ENCODE results near the gene CIART.
"Not testable (repeated sequence)": the region's sequence is repeated elsewhere in the genome, so short reads cannot be mapped to it uniquely, and the experiment has no call there.

The CIART gene

GRCh38 chr1:150235852-150236613 lies 46.3 kb upstream of the CIART start, which contains the start of gene ANP32E:
Gene ANP32E, minus strand, starts transcription at chr1:150236112. Its CDS starts 326 bp downstream, at chr1:150235786.
- TF ChIP-seq, protein P1, sequence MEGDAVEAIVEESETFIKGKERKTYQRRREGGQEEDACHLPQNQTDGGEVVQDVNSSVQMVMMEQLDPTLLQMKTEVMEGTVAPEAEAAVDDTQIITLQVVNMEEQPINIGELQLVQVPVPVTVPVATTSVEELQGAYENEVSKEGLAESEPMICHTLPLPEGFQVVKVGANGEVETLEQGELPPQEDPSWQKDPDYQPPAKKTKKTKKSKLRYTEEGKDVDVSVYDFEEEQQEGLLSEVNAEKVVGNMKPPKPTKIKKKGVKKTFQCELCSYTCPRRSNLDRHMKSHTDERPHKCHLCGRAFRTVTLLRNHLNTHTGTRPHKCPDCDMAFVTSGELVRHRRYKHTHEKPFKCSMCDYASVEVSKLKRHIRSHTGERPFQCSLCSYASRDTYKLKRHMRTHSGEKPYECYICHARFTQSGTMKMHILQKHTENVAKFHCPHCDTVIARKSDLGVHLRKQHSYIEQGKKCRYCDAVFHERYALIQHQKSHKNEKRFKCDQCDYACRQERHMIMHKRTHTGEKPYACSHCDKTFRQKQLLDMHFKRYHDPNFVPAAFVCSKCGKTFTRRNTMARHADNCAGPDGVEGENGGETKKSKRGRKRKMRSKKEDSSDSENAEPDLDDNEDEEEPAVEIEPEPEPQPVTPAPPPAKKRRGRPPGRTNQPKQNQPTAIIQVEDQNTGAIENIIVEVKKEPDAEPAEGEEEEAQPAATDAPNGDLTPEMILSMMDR (IDR thresholded peaks at IDR 0.05; ENCODE audit: low read depth, low read length), result no peak
- peak within 1 kb of the TSS; percentile 76 for H3K4me3 ChIP-seq (ENCODE audit: low read depth, low read length)

DNA sequence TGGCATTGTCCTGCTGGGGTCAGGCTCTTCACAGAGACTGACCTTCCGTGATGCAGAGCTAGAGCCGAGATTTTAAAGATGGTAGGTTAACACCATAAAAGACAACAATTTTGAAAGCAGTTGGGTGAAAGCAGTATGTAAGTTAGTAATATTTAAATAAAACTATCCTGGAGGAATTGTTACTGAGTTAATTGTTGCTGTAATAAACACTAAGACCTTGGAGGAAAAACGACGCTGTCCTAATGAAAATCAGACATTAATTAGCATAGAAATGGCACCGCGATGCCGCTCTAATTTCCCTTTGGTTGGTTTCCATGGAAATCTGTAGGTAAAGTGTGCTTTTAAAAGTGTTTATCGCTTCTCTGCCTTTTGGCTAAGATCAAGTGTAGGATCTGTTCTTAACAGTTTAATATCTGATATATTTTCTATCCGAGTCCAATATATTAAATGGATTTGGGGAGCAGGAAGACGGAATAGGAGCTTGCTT lies 45.7 kb upstream of the CIART start:
- TF ChIP-seq, protein P1 (IDR thresholded peaks at IDR 0.05; ENCODE audit: low read depth, low read length), result no peak
- peak overlapping the region; percentile 76 for H3K4me3 ChIP-seq (ENCODE audit: low read depth, low read length)

- H3K4me3 ChIP-seq (ENCODE audit: low read depth, low read length), result not testable (repeated sequence)
Measured at GRCh38 chr1:150237176-150237575, 45.2 kb upstream of the CIART start.

GRCh38 chr1:150237746-150238145 lies 44.6 kb upstream of the CIART start:
- TF ChIP-seq, protein P1 (IDR thresholded peaks at IDR 0.05; ENCODE audit: low read depth, low read length), result no peak
- H3K4me3 ChIP-seq (ENCODE audit: low read depth, low read length), result no peak overlapping the region

DNA sequence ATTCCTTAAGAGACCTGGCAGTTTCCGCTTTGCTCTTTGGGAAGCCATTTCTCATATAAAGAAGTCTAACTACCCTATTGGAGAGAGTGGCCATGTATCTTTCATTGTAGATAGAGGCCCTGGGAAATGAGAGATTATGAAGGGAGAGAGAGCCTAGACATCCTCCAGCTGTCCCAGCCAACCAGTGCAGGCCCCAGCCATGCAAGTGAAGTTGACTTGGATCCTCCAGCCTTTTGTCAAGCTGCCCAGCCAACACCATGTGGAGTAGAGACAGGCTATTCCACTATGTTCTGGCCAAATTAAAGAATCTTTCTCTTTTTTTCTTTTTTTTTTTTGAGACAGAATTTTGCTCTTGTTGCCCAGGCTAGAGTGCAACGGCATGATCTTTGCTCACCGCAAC lies 39.4 kb upstream of the CIART start:
- TF ChIP-seq, protein P1 (IDR thresholded peaks at IDR 0.05; ENCODE audit: low read depth, low read length), result no peak
- no peak overlapping the region for H3K4me3 ChIP-seq (ENCODE audit: low read depth, low read length)

- TF ChIP-seq, protein P1 (IDR thresholded peaks at IDR 0.05; ENCODE audit: low read depth, low read length), result no peak
- no peak overlapping the region for H3K4me3 ChIP-seq (ENCODE audit: low read depth, low read length)
Measured at GRCh38 chr1:150249936-150250335, 32.4 kb upstream of the CIART start.

- no peak overlapping the region for H3K4me3 ChIP-seq (ENCODE audit: low read depth, low read length)
- TF ChIP-seq, protein P1 (IDR thresholded peaks at IDR 0.05; ENCODE audit: low read depth, low read length), result no peak
Measured at GRCh38 chr1:150256198-150256553, 26.2 kb upstream of the CIART start.
